Loucy (cell line): ENCODE results near the gene BST1.

Experiments
- CTCF ChIP-seq: fragments of 200-600 bp; sonication (generic); conservative IDR thresholded peaks from 2 replicates; pipeline ENCODE4 v1.5.1; 2014; ENCODE audit warnings: mild to moderate bottlenecking, antibody characterized with exemption, low read length
- EZH2phosphoT487 ChIP-seq: fragments of 200-600 bp; IDR thresholded peaks from 2 replicates; pipeline ENCODE4 v1.6.1; 2018; ENCODE audit warnings: antibody characterized with exemption, mild to moderate bottlenecking, moderate library complexity, borderline replicate concordance

- TF ChIP-seq CTCF (no peak), EZH2phosphoT487 (no peak)
Observed at GRCh38 chr4:15749001-15749400, 46.1 kb downstream of the BST1 start.
